Measurements from ENCODE around the gene ZNF221. TPM values are rescaled to one million over a fixed set of nuclear protein-coding genes. Genes with fewer than 3 reads are reported as not detected.

Gene ZNF221
- total and polyA plus RNA-seq, 4 donors = 0.30 to 3.5 (median 1.7) TPM

DNA sequence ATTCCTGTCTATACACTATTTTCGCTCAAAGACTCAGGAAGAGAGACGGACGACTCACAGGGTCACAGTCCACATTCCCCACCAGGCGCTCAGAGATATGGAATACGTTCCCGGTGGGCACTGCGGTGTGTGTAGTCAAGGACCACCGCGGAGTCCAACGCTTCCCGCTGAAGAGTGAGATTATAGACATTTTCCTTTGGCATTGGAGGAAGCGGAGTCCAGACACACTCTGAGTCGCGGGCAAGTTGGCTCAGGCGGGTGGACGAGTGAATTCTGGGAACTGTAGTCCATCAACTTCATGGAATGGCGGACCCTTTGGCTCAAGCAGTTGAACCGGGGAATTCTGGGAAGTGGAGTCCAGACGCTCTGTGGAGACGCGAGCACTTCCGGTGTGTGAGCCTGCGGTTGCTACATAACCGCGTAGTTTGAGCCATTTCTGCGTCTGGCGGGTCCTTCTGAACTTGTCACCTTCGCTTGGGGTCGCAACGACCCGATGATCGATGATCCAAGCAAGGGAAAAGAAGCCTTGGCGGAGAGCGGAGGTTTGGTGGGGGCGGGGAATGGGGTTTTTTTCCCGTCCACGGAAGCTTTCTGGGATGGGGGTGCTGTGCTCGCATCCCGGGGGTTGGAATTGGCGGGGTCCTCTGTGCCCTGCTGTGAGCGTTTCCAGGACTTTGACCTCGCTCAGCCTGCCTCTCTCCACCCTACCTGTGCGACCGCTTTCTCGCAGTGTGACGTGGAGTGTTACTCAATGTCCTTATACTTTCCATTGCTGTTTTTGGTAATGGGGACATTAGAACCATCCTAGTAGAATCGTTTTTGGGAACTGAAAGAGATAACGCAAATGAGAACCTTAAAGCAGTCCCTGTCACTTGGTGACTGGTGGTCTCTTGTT is 51.8 kb downstream of the ZNF221 start, which contains the start of gene ZNF230:
ZNF230 (plus strand) TSS at position 392 of the 895 bp plus-strand sequence. CDS start 4,122 bp downstream, outside the sequence.
- Histone ChIP-seq H3K27me3 (ENCODE audit: control insufficient read depth in 4 of 4, insufficient read depth in 4 of 4, low read length in 3 of 4) (no peaks in the 10 kb centered on the region), H3K4me1 (ENCODE audit: control insufficient read depth in 4 of 4, insufficient read depth in 4 of 4, low read length in 3 of 4) (peaks cover 5 to 16% (median 13%) of the 10 kb centered on the region in 4 donors), H3K9me3 (ENCODE audit: control insufficient read depth in 4 of 4, low read length in 3 of 4) (peaks cover 14 to 35% (median 25%) of the 10 kb centered on the region in 4 donors), H3K4me3 (ENCODE audit: low read depth in 1 of 3, low read length in 3 of 3) (peak within 1 kb of the TSS; percentile 60 to 97 (median 92)), H3K27ac (ENCODE audit: low read depth in 1 of 2, low read length in 2 of 2) (peak within 1 kb of the TSS; percentile 58 to 84), H3K36me3 (ENCODE audit: control insufficient read depth in 4 of 4, insufficient read depth in 3 of 4, low read depth in 1 of 4, low read length in 3 of 4) (peaks cover 0 to 15% (median 12%) of the 10 kb centered on the region in 4 donors), H3K9ac (ENCODE audit: low read depth in 1 of 2, low read length in 2 of 2) (peak within 1 kb of the TSS; percentile 70 to 78)
- peak; percentile 85 for DNase-seq (ENCODE audit: low spot score)
- WGBS = under 1% methylated on average over 48 of the region's 48 CpGs
- TF ChIP-seq FOXA2 (IDR thresholded peaks at IDR 0.05) (no peak), HNF4G (IDR thresholded peaks at IDR 0.05) (no peak), JUND (IDR thresholded peaks at IDR 0.05) (peak in 1 of 2 donors; percentile 32), TAF1 (conservative IDR thresholded peaks at IDR 0.05) (peak; percentile 20), GABPA (IDR thresholded peaks at IDR 0.05 in 1 of 2, conservative IDR thresholded peaks at IDR 0.05 in 1 of 2) (peak; percentile 83 to 97), SP1 (IDR thresholded peaks at IDR 0.05) (peak; percentile 57), FOXA1 (IDR thresholded peaks at IDR 0.05) (no peak), EGR1 (IDR thresholded peaks at IDR 0.05; ENCODE audit: low read depth in 2 of 2) (peak in 1 of 2 donors; percentile 59), RAD21 (IDR thresholded peaks at IDR 0.05) (peak; percentile 37 to 44), HNF4A (conservative IDR thresholded peaks at IDR 0.05) (peak; percentile 35 to 62), YY1 (IDR thresholded peaks at IDR 0.05) (peak; percentile 99), NR2F2 (IDR thresholded peaks at IDR 0.05) (peak; percentile 8), RXRA (IDR thresholded peaks at IDR 0.05) (no peak)
- TF ChIP-seq, protein P1, sequence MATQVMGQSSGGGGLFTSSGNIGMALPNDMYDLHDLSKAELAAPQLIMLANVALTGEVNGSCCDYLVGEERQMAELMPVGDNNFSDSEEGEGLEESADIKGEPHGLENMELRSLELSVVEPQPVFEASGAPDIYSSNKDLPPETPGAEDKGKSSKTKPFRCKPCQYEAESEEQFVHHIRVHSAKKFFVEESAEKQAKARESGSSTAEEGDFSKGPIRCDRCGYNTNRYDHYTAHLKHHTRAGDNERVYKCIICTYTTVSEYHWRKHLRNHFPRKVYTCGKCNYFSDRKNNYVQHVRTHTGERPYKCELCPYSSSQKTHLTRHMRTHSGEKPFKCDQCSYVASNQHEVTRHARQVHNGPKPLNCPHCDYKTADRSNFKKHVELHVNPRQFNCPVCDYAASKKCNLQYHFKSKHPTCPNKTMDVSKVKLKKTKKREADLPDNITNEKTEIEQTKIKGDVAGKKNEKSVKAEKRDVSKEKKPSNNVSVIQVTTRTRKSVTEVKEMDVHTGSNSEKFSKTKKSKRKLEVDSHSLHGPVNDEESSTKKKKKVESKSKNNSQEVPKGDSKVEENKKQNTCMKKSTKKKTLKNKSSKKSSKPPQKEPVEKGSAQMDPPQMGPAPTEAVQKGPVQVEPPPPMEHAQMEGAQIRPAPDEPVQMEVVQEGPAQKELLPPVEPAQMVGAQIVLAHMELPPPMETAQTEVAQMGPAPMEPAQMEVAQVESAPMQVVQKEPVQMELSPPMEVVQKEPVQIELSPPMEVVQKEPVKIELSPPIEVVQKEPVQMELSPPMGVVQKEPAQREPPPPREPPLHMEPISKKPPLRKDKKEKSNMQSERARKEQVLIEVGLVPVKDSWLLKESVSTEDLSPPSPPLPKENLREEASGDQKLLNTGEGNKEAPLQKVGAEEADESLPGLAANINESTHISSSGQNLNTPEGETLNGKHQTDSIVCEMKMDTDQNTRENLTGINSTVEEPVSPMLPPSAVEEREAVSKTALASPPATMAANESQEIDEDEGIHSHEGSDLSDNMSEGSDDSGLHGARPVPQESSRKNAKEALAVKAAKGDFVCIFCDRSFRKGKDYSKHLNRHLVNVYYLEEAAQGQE (IDR thresholded peaks at IDR 0.05) = peak; percentile 56
- TF ChIP-seq, protein P2, sequence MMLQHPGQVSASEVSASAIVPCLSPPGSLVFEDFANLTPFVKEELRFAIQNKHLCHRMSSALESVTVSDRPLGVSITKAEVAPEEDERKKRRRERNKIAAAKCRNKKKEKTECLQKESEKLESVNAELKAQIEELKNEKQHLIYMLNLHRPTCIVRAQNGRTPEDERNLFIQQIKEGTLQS (IDR thresholded peaks at IDR 0.05) = no peak
- TF ChIP-seq, protein P3, sequence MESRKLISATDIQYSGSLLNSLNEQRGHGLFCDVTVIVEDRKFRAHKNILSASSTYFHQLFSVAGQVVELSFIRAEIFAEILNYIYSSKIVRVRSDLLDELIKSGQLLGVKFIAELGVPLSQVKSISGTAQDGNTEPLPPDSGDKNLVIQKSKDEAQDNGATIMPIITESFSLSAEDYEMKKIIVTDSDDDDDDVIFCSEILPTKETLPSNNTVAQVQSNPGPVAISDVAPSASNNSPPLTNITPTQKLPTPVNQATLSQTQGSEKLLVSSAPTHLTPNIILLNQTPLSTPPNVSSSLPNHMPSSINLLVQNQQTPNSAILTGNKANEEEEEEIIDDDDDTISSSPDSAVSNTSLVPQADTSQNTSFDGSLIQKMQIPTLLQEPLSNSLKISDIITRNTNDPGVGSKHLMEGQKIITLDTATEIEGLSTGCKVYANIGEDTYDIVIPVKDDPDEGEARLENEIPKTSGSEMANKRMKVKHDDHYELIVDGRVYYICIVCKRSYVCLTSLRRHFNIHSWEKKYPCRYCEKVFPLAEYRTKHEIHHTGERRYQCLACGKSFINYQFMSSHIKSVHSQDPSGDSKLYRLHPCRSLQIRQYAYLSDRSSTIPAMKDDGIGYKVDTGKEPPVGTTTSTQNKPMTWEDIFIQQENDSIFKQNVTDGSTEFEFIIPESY (IDR thresholded peaks at IDR 0.05) = peak; percentile 96
- TF ChIP-seq, protein P4, sequence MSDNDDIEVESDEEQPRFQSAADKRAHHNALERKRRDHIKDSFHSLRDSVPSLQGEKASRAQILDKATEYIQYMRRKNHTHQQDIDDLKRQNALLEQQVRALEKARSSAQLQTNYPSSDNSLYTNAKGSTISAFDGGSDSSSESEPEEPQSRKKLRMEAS (IDR thresholded peaks at IDR 0.05) = peak; percentile 60
- TF ChIP-seq, protein P5, sequence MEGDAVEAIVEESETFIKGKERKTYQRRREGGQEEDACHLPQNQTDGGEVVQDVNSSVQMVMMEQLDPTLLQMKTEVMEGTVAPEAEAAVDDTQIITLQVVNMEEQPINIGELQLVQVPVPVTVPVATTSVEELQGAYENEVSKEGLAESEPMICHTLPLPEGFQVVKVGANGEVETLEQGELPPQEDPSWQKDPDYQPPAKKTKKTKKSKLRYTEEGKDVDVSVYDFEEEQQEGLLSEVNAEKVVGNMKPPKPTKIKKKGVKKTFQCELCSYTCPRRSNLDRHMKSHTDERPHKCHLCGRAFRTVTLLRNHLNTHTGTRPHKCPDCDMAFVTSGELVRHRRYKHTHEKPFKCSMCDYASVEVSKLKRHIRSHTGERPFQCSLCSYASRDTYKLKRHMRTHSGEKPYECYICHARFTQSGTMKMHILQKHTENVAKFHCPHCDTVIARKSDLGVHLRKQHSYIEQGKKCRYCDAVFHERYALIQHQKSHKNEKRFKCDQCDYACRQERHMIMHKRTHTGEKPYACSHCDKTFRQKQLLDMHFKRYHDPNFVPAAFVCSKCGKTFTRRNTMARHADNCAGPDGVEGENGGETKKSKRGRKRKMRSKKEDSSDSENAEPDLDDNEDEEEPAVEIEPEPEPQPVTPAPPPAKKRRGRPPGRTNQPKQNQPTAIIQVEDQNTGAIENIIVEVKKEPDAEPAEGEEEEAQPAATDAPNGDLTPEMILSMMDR (IDR thresholded peaks at IDR 0.05; ENCODE audit: low read depth, low read length, missing input control) = no peak

Data from liver (tissue), 9 donors.